NCI-H2196 treated with DMSO at 0.1 percent for 48 hours (cell line): Measurements from ENCODE around the gene ZNF507.
"Not testable (repeated sequence)": the region's sequence is repeated elsewhere in the genome, so short reads cannot be mapped to it uniquely, and the experiment has no call there.

Experiments used
- DNase-seq: peaks from one replicate; lab custom pipeline; 2025; ENCODE audit not compliant: unreplicated experiment; lab: John Stamatoyannopoulos, UW

Gene ZNF507

DNA sequence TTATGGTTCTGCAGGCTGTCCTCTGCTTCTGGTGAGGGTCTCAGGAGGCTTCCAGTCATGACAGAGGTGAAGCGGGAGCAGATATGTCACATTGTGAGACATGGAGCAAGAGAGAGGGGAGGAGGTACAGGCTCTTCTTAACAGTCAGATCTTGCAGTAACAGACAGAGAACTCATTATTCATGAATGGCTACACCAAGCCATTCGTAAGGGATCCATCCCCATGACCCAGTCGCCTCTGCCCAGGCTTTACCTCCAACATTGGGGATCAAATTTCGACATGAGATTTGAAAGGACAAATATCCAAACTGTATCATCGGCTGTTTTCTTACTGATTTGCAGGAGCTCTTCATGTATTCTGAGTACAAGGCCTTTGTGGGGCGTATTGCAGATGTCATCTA, 21.7 kb downstream of the ZNF507 start:
- DNase-seq, result no peak

DNA sequence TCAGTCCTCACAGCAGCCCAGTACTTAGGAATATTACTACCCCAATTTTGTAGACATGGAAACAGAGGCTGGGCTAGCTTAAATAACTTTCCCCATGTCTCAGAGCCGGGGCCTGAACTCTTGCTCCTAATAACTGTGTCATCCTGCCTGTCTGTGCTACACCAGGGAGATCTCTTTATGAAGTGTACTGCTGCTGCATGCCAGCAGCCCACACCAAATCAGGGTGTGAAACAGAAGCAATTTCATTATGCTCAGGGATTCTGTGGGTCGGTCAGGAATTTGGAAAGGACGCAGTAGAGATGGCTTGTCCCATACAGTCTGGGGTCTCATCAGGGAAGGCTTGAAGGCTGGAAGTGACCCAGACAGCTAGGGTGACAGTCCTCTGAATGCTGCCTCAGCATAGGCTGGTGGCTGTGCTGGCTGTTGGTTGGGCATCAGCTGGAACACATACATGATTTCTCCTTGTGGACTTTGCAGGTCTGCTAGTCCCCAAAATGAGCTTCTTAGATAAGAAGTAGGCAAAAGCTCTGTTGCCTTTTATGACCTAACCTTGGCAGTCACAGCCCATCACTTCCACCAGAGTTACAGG, 22.6 kb downstream of the ZNF507 start:
- no peak for DNase-seq

DNA sequence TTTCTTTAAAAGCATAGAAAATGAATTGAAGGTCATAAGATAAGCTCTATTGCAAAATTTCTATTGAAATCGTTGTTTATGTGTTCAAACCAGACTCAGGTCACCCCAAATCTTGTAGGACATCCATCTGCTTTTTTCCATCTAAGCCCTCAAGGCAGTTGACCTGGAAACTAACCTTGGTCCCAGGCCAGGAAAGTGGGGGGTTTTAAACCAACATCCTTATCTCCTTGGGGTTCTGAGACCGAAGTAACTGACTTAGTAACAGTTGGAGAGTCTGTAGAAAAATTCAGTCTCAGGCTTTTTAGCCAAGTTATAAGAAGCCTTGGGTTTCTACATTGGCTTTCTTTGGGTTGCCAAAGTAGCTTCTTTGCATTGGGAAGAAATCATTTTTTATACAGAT, 23.4 kb downstream of the ZNF507 start:
- DNase-seq, result no peak

DNA sequence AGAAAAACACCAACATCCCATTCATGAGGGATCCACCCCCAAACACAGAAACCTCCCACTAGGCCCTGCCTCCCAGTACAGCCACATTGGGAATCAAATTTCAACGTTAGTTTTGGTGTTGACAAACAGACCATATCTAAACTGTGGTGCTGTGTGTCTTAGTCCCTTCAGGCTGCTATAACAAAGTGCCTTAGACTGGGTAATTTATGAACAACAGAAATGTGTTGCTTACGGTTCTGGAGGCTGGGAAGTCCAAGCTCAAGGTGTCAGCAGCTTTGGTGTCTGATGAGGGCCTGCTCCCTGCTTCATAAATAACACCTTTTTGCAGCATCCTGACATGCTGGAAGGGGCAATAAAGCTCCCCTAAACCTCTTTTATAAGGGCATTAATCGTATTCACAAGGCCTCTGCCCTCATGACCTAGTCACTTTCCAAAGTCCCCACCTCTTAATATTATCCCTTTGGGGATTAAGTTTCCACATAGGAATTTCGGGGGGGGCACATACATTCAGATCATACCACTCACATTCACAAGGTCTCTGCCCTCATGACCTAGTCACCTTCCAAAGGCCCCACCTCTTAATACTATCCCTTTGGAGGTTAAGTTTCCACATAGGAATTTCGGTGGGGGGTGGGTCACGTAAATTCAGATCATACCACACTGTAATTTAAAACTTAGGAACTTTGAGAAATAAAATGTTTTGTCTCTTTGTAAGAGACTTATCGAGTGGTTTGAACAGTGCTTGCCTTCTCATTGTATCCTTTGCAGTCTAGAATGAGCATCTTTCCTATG, 27.5 kb downstream of the ZNF507 start:
- DNase-seq, result no peak

GRCh38 chr19:32373585-32374295, 28.3 kb downstream of the ZNF507 start:
- DNase-seq, result peak; percentile 92

DNA sequence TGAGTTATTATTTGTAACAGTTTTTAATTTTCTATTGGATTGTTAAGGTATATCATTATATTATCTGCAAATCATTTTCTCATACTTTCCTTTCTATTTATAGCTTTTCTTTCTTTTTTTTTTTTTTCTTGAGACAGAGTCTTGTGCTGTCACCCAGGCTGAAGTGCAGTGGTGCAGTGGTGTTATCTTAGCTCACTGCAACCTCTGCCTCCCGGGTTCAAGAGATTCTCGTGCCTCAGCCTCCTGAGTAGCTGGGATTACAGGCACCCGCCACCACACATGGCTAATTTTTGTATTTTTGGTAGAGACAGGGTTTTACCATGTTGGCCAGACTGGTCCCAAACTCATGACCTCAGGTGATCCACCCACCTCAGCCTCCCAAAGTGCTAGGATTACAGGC, 29.0 kb downstream of the ZNF507 start:
- not testable (repeated sequence) for DNase-seq

DNA sequence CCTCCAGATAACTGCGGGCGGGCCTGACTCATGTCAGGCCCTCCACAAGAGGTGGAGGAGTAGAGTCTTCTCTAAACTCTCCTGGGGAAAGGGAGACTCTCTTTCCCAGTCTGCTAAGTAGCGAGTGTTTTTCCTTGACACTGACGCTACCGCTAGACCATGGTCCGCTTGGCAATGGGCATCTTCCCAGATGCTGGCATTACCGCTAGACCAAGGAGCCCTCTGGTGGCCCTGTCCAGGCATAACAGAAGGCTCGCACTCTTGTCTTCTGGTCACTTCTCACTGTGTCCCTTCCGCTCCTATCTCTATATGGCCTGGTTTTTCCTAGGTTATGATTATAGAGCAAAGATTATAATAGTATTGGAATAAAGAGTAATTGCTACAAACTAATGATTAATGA, 31.7 kb downstream of the ZNF507 start:
- DNase-seq, result not testable (repeated sequence)

DNA sequence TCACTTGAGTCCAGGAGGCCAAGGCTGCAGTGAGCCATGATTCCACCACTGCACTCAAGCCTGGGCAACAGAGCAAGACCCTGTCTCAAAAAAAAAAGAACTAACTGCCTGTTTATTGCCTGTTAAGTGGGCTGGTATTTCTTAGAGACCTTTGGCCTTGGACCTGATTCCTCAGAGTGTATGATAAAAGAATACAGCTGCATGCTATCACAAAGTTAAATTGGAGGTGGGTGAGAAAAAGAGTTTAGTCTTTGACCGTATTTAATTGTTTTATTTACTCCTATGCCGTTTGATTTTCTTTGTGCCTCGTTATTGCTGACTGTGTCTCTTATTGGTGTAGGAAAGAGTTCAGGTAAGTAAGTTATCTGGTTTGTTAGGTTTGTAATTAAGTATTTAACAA, 34.9 kb downstream of the ZNF507 start:
- DNase-seq, result no peak

DNA sequence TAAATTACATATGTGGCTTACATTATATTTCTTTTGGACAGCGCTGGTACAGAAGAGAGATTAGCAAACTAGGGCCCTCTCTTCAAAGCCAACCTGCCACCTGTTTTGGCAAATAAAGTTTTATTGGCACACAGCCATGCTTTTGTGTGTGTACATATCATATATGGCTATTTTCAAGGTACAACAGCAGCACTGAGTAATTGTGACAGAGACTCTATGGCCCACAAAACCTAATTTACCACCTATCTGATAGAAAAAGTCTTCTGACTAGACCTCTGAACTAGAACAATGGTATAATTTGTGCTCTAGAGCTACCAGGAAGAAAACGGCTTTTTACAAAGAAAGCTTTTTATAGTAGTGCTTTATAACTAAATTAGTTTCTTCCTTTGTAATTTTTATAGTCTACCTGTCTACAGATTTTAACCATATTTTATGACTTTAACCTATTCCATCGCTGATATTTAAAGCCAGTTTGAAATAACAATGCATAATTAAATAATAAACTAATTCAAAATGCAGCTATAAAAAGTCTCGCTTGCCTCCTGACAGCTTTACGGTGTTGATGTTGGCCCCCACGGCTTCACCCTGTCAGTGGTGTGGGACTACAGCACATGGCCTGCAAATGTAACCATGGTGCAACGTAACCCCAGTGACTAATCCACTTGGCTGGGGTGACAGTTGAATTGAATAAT, 42.4 kb downstream of the ZNF507 start:
- DNase-seq, result no peak

GRCh38 chr19:32388393-32388855, 43.0 kb downstream of the ZNF507 start:
- no peak for DNase-seq

GRCh38 chr19:32392901-32393300, 47.5 kb downstream of the ZNF507 start:
- no peak for DNase-seq

GRCh38 chr19:32396046-32396652, 50.7 kb downstream of the ZNF507 start:
- DNase-seq, result no peak

DNA sequence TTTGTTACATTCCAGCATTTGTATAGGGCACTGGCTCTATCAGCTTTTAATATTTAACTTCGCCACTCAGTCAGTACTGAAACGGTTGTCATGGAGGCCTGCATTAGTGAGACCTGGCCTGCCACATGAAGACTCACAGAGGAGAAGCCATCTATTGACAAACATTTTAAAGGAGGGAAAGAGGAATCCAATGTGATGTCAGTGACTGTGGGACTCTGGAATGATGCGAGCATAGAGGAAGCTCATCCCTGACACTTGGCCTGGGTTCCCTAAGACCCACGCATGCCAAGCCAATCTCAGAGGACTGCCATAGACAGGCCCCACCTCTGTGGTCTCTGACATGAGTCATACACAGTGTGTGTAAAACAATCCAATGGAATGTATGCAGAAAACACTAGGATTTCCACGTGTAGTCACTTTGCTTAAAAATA, 52.3 kb downstream of the ZNF507 start:
- no peak for DNase-seq

DNA sequence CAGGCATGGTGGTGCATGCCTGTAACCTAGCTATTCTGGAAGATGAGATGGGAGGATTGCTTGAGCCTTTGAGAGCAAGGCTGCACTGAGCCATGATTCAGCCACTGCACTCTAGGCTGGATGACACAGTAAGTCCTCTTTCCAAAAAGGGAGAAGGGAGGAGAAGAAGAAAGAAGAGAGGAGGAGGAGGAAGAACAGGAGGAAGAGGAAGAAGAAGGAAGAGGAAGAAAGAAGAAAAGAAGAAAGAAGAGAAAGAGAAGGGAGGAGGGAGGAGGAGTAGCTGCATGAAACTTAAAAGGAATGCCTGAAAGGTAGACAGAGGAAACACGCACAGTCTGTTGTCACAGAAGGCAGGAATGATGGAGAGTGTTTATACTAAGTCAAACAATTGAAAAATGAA, 56.6 kb downstream of the ZNF507 start:
- no peak for DNase-seq

DNA sequence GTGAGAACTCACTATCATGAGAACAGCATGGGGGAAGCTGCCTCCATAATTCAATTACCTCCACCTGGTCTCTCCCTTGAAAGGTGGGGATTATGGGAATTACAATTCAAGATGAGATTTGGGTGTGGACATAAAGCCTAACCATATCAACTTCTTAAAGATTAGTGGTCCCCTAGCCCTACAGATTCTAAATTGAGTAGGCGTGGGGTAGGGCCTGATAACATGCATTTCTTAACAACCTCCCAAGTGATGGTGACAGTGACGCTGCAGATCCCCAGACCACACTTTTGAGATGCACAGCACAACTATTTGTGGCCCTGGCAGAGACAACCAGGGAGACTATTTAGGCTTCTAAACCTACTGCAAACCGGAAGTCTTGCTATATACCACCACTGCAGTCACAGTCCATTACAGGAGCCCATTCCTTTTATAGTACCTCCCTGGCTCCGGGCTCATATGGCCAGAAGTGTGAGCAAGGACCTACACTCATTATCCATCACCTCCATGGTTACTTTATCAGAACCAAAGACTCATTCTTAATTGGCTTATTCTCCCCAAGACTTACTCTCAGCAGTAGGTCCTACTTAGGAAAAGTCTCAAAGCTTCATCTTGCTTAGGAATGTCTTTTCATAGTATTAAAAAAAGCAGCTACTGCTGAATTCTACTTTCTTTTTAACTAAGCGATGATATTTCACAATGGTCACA, 58.0 kb downstream of the ZNF507 start:
- no peak for DNase-seq

DNA sequence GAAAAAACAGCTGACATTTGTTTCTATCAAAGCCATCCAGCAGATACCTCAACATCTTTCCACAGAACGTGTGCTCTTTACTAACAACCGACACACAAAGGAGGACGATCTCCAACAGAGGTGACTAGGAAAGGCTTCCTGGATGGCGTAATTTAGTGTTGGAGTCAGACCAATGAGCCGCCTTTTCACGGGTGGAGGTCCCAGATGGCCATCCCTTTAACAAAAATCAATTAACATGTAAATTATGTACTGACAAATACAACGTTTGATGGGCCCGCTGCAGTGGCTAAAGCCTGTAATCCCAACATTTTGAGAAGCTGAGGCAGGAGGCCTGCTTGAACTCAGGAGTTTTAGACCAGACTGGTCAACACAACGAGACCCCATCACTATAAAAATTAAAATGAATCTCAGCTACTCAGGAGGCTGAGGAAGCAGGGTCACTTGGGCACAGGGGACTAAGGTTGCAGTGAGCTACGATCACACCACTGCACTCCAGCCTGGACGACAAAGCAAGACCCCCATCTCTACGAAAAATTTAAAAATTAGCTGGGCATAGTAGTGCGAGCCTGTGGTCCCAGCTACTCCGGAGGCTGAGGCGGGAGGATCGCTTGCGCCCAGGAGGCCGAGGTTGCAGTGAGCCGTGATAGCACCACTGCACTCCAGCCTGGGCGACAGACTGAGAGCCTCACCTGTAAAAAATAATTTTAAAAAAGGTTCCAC, 59.0 kb downstream of the ZNF507 start:
- DNase-seq, result no peak

DNA sequence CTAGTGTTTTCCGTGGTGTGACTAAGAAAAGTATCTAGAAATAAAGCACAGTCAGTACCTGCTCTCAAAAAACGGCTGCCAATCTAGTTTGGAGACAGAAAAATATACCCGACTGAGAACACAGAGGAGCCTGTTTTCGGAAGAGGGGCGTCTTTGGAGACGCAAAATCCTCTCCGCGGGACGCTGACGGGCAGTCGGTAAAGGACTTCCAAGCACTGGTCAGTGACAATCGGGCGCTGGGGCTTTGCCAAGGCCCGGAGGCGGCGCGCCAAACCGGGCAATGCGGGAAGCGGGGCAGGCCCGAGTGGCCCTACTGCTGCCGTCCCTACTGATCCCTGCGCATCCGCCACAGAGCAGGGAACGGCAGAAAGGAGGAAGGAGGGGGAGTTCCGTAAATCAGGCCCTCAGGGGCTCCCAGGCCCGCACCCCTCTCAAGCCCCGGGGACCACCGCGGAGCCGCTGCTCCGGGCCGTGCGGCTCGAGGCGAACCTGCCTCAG, 59.6 kb downstream of the ZNF507 start:
- DNase-seq, result no peak

GRCh38 chr19:32405431-32406160, 60.2 kb downstream of the ZNF507 start, which contains the start of gene DPY19L3:
Gene DPY19L3 (plus strand): TSS chr19:32405770. CDS start chr19:32408254, 2,484 bp downstream.
- peak; percentile 77 for DNase-seq
